Activated CD4-positive, alpha-beta memory T cell treated with anti-CD3 and anti-CD28 coated beads, Interleukin-2, amount 10 ng/mL, durations not matched to agents 7 days and 5 days (primary cell): ENCODE measurements around the gene B9D2. TPM values are rescaled to one million over a fixed set of nuclear protein-coding genes. Genes with fewer than 3 reads are reported as not detected.

Experiments used
- total RNA-seq, 2 experiments: library from RNA; stranded (reverse); gene quantifications; one replicate each; pipeline ENCODE4 v1.2.3, GENCODE V29; 2021

B9D2 gene
- total RNA-seq, 2 experiments from 2014 or later, result 10.8 to 11.2 TPM

Other genes starting within 250 kb of the B9D2 start
- gene CYP2F1, start 249.7 kb downstream of the B9D2 start, total RNA-seq, result not detected
- gene CYP2S1, start 170.9 kb downstream of the B9D2 start, total RNA-seq, result 1 to 10 TPM in 1 of 2 experiments, under 1 TPM in 1; 0.68 to 1.6 TPM
- gene AXL, start 144.9 kb downstream of the B9D2 start, total RNA-seq, result under 1 TPM; 0.55 to 0.60 TPM
- gene HNRNPUL1, start 99.8 kb downstream of the B9D2 start, total RNA-seq, result 100 to 1,000 TPM; 373 to 398 TPM
- 10 to 100 TPM; 43.0 to 43.4 TPM for gene CCDC97, start 54.0 kb downstream of the B9D2 start, total RNA-seq
- 100 to 1,000 TPM; 236 to 247 TPM for gene TGFB1, start 10.2 kb downstream of the B9D2 start, total RNA-seq
- 1 to 10 TPM; 8.0 to 9.6 TPM for gene TMEM91, start 12.4 kb upstream of the B9D2 start, total RNA-seq
- gene EXOSC5, start 33.2 kb upstream of the B9D2 start, total RNA-seq, result 10 to 100 TPM; 18.8 to 25.2 TPM
- 10 to 100 TPM; 17.9 to 27.1 TPM for gene BCKDHA, start 33.7 kb upstream of the B9D2 start, total RNA-seq
- gene B3GNT8, start 63.2 kb upstream of the B9D2 start, total RNA-seq, result 1 to 10 TPM; 4.3 to 5.4 TPM
- gene DMAC2, start 75.8 kb upstream of the B9D2 start, total RNA-seq, result 10 to 100 TPM; 36.0 to 38.4 TPM
- gene ERICH4, start 79.0 kb upstream of the B9D2 start, total RNA-seq, result not detected
- 10 to 100 TPM; 77.0 to 77.8 TPM for gene CEACAM21, start 212.0 kb upstream of the B9D2 start, total RNA-seq